ENCODE measurements around the gene CHCHD1.

DNA sequence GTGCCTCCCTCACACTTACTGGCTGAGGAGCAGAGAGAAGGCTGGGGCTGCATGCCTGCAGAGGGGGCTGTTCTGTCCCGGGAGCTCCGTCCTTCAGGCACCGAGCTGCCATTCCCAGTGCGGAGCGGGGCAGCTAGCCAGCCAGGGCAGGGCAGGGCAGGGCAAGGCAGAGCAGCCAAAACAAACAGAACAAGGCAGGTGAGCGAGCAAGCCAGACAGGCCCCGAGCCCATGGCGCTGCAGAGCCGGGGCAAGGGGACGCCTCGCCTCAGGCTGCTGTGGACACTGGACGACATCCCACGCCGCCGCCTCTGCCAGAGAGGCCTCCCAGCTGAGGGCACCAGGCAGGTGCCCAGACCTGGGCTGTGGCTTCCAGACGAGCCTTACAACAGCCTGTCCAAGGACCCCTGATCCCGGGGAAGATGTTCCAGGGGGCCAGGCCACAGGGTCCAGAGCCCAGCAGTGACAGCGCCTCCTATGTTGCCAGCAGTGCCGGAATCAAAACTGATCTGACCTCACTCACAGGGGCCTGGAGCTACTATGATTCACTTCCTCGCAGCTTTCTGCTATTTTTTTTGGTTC is 37.8 kb downstream of the CHCHD1 start:
- TF ChIP-seq EZH2 (IDR thresholded peaks at IDR 0.05; ENCODE audit: borderline replicate concordance, low read depth, low read length, severe bottlenecking) (no peak), CTCF (IDR thresholded peaks at IDR 0.05; ENCODE audit: extremely low read depth in 1 of 2, insufficient read depth in 1 of 2, low read depth in 1 of 2, low read length in 2 of 2) (peak; percentile 42 to 54), POLR2A (IDR thresholded peaks at IDR 0.05; ENCODE audit: low read depth, low read length) (no peak), POLR2AphosphoS5 (IDR thresholded peaks at IDR 0.05; ENCODE audit: insufficient read depth, low read depth, low read length) (peak; percentile 55), GATA2 (IDR thresholded peaks at IDR 0.05; ENCODE audit: insufficient read depth, insufficient read length, low read depth, low read length) (peak; percentile 75), MYC (IDR thresholded peaks at IDR 0.05; ENCODE audit: low read depth, low read length) (no peak), FOS (IDR thresholded peaks at IDR 0.05; ENCODE audit: borderline replicate concordance, insufficient read depth, low read length) (peak; percentile 82)
- TF ChIP-seq, protein P1, sequence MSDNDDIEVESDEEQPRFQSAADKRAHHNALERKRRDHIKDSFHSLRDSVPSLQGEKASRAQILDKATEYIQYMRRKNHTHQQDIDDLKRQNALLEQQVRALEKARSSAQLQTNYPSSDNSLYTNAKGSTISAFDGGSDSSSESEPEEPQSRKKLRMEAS (IDR thresholded peaks at IDR 0.05; ENCODE audit: insufficient read depth, insufficient read length): no peak
